ENCODE data around the gene CAMK2N2.

Gene CAMK2N2

DNA sequence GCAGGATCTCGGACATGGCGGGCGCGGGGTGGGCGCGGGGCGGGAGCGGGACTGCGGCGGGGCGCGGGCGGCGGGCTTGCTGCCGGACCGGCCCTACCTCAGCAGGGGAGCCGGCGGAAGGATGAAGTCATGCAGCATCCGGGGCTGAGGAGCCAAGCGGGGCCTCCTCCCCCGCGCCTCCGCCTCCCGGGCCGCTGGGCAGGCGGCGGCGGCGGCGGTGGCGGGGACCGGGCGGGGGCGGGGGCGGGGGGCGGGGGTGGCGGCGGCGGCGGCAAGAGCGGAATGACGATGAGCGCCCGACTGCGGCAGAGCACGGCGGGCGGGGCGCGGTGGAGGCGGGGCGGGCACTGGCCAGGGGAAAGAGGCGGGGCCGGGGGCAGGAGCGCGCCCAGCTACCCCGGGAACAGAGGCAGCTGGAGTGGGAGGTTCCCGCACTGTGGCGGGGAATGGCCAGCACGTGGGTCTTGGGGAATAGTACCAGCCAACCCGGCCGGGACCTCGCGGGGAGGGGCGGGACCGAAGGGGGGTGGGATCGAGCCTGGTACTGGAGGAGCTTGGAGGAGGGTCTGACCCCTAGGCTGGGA, at the start of gene CAMK2N2:
TSS of gene CAMK2N2 (minus strand) at position 284 of the 584 bp plus-strand sequence. CDS start at position 16, 268 bp downstream.
- DNase-seq: peak; percentile 78

DNA sequence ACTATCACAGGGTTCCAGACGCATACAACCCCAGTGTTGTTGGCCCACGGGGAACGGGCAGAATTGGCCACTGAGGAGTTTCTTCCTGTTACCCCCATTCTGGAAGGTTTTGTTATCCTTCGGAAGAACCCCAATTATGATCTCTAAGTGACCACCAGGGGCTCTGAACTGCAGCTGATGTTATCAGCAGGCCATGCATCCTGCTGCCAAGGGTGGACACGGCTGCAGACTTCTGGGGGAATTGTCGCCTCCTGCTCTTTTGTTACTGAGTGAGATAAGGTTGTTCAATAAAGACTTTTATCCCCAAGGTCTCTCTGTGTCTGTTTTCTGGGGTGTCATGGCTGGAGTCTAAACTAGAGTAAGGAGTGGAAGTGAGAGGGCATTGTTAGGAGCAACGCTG, 47.4 kb upstream of the CAMK2N2 start:
- DNase-seq: no peak

DNA sequence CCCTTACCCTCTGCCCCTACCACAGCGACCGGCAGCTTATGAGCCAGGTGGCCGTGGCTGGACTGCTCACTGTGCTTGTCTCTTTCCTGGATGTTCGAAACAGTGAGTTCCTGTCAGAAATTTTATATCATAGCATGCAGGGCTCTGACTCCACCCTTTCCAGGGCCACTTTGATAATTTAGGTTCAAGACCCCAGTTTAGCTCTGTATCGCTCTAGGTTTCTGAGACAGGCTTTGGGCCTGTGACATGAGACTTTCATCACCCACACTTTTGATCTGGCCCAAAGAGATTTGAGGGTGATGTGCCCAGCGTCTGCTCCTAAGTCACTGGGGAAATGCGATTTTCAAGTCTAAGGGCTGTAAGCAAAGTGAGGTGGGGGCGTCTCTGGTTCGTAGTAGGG, 46.6 kb upstream of the CAMK2N2 start:
- DNase-seq: no peak

DNA sequence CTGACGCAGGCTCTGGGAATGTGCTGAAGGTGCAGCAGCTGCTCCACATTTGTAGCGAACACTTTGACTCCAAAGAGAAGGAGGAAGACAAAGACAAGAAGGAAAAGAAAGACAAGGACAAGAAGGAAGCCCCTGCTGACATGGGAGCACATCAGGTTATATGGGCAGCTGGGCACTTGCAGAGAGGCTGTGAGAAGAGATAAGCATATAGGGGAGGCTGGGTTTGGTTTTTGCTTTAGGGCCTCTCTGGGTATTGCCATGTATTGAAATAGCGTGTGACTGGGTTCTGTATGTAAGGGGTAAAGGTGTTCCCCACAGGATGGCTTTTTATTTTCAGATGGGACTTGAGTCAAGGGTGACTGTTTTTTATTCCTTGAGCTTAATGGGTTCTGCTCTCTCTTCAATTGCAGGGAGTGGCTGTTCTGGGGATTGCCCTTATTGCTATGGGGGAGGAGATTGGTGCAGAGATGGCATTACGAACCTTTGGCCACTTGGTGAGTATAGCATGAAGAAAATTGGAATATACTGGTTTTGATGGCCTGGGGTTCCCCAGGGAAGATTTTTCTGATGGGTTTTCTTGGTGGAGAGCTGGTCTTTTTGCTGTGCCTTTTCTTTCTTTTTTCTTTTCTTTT, 45.1 kb upstream of the CAMK2N2 start:
- no peak for DNase-seq

DNA sequence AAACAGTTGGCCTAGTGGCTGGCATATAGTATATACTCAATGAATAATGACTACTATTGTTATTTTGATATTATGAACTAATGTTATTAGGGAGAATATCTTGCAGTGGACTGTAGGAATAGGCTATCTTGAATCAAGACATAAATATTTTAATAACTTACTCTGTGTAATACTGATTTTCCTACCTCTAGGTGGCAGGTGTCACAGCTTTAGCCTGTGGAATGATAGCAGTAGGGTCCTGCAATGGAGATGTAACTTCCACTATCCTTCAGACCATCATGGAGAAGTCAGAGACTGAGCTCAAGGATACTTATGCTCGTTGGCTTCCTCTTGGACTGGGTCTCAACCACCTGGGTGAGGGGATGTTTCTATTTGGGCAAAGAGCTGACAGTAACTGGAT, 44.2 kb upstream of the CAMK2N2 start:
- no peak for DNase-seq

DNA sequence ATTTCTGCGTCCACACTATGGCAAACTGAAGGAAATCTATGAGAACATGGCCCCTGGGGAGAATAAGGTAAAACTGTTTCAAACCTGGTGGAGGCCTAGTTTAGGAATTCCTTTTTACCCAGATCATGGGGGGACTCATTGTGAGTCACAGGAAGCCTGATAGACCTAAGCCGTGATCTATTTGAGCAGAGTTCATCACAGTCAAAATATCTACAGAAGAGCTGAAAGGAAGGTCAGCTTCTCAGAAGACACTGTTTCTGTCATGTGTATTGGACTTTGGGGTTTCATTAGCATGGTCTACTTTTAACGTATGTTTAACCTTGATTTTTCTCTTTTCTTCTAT, 39.0 kb upstream of the CAMK2N2 start:
- DNase-seq: no peak

DNA sequence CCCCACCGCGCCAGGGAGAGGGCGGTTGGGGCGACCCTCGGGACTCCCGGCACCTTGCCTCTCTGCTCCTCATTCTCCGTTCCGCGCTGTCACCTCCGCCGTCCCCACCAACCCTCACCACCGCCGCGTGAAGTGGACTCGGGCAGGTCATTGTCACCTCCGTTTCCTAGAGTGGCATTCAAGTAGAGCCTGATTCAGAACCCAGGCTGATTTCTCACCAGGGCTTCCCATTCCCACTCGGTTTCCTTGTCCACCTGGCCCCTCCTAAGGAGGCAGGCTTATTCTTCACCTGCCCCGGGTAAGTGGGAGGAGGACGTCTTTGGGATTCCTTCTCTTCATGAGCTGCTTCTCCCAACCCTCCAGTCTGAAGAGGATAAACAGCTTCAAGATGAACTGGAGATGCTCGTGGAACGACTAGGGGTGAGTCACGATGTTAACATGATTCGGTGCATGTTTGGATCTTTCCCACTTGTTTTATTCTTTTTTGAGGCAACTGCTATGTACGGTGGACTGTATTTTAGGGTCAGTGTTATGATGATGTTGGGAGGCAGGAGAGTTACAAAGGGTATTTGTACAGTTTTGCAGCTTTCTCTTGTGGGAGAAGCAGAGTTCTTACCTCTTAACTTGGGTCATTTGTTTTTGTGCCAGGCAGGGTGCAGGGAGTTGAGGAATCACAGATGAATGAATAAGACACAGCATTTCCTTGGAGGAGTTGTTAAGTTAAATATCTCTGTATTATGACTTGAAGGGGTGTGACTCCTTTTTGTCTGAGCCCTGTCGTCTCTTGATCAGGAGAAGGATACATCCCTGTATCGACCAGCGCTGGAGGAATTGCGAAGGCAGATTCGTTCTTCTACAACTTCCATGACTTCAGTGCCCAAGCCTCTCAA, 38.4 kb upstream of the CAMK2N2 start:
- no peak for DNase-seq

DNA sequence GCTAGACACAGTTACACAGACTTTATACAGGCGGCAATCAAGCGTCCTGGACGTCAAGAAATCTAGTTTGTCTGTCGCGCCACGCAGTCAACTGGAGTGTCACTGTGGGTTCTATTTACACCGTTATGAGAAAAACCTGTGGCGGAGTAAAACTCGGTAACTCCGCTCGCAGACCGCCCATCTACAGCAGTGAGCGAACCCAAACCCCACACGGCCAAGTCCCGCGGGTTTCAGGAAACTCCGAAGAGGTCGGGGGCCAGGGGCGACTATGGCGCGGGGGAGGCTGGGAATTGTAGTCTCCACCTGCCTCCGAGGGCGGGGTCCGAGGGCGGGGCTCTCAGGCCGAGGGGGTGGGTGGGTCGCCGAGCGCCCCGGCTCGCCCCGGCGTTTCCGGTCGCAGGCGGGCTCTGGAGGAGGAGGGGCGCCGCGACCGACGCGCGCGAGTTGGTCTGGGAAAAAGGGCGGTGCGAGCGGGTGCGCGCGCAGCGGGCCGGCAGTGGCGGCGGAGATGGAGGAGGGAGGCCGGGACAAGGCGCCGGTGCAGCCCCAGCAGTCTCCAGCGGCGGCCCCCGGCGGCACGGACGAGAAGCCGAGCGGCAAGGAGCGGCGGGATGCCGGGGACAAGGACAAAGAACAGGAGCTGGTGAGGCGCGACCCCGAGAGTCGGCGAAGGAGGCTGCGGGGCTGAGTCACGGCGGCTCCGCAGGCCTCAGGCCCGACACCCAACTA, 37.6 kb upstream of the CAMK2N2 start, which contains the start of gene PSMD2:
TSS of gene PSMD2 (plus strand) at position 483 of the 729 bp plus-strand sequence. CDS start at position 509, 26 bp downstream.
- peak; percentile 99 for DNase-seq

DNA sequence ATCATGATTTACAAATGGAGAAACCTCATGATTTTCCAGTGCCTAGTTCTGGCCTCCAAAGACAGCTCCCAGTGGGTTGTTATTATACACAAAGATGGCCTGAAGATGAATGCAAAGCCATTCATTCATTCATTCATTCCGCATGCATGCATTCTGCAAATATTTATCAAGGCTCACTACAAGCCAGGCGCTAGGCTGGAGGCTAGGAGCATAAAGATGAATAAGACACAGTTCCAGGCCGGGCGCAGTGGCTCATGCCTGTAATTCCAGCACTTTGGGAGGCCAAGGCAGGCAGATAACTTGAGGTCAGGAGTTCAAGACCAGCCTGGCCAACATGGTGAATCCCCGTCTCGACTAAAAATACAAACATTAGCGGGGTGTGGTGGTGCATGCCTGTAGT, 35.3 kb upstream of the CAMK2N2 start:
- DNase-seq: no peak

DNA sequence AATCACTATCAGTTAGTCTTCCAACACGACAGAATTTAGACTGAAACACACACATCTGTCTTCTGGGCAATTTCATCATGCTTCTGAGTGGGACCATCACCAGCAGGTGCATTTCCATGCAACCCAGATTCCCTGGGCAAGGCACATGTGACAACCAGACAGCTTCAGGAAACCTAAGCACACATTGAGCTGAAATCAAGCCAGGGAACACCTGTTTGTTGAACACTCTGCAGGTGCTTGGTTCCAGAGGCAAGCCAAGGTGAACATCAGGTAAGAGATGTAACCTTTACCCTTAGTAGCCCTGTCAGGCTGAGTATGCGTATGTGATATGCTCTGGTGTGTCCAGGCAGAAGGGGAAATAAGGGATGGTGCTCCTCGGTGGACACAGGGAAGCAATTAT, 34.4 kb upstream of the CAMK2N2 start:
- DNase-seq: no peak

DNA sequence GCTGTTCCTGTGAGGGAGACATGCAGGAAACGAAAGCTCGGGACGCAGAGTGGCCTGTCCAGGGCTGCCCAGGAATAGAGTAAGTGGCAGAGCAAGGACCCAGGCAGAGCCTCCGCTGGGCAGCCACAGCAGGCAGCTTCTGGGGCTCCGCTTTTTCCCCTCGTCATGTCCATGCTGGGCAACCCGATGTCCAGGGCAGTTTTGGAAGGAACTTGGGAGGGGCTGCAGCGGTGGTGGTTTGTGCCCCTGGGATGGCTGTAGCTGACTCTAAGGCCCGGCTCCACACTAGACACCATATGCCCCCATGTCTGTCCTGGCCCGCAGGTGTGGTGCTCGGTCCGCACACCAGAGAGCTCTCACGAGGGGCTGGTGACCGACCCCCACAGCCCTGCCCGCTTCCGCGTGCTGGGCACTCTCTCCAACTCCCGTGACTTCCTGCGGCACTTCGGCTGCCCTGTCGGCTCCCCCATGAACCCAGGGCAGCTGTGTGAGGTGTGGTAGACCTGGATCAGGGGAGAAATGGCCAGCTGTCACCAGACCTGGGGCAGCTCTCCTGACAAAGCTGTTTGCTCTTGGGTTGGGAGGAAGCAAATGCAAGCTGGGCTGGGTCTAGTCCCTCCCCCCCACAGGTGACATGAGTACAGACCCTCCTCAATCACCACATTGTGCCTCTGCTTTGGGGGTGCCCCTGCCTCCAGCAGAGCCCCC, 30.5 kb upstream of the CAMK2N2 start:
- no peak for DNase-seq

DNA sequence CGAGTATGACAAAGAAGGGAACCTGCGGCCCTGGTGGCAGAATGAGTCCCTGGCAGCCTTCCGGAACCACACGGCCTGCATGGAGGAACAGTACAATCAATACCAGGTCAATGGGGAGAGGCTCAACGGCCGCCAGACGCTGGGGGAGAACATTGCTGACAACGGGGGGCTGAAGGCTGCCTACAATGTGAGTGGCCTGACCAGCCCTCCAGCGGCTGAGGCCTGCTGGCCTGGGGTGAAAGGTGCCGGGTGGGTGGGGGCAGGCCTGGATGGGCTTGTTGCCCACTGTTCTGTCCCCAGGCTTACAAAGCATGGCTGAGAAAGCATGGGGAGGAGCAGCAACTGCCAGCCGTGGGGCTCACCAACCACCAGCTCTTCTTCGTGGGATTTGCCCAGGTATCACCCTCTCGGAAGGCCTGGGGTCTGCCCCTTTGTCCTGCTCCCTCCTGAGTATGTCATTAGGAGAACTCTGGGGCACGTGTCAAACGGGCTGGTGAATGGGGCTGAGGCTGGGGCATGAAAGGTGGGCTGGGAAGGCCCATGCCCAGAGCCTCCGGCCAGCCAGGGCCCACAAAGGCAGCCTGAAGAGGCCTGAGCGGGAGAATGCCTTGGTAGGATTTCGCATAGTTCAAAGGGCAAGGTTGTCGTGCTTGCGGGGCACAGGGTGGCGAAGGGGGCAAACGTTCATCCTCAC, 29.8 kb upstream of the CAMK2N2 start:
- no peak for DNase-seq

DNA sequence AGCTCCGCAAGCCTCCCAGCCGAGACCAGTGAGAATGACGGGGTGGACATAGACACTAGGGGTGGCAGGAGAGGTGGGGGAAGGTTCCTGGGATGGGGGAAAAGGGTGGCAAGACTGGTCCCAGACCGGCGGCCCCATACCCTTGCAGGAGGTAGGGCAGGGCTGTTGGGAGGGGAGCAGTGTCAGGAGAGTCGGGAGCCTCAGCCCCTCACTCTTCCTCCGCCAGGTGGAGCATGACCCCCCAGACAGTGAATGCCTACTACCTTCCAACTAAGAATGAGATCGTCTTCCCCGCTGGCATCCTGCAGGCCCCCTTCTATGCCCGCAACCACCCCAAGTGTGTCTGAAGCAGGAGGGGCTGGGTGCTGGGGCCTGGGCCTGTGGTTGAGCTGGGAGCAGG, 29.0 kb upstream of the CAMK2N2 start:
- no peak for DNase-seq

DNA sequence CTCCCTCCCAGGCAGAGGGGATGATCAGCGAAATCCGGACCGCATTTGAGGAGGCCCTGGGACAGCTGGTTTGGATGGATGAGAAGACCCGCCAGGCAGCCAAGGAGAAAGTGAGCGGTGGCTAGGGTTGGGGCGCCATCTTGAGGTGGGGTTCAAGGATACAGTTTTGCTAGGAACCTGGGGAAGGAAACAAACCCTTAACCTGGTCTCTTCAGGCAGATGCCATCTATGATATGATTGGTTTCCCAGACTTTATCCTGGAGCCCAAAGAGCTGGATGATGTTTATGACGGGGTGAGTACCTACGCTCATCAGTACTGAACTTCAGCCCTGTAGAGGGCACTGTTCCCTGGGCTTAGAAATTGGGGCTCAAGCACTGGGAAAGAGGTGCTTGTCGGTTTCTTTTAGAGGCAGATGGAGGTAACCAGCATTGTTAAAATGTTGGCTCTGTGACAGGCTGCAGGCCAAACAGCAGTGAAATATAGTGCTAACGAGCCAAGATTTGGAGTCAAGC, 28.1 kb upstream of the CAMK2N2 start:
- DNase-seq: peak; percentile 79

DNA sequence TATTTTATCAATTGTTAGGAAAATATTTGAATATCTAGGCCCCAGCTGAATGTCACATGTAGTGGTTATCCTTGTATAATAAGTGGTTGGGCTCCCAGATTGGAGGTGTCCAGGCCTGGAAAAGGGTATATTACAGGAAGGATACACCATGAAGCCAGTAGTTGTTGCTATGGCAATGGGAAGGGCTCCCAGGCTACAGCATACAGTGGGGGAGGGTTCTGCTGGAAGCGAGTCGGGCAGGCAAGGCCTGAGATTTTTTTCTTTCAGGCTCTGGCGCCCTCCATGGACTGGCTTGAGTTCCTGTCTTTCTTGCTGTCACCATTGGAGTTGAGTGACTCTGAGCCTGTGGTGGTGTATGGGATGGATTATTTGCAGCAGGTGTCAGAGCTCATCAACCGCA, 23.3 kb upstream of the CAMK2N2 start:
- peak; percentile 48 for DNase-seq

DNA sequence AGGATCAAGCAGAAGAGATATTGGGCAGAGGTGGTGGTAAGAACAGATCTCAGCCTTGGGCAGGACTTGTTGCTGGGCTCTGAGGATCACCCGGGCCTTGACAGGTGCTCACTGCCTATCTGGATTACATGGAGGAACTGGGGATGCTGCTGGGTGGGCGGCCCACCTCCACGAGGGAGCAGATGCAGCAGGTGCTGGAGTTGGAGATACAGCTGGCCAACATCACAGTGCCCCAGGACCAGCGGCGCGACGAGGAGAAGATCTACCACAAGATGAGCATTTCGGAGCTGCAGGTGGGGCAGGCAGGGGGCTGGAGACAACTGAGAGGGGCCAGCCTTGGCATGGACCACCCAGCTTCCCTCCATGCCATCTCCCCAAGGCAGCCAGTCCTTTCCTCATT, 22.3 kb upstream of the CAMK2N2 start:
- no peak for DNase-seq

DNA sequence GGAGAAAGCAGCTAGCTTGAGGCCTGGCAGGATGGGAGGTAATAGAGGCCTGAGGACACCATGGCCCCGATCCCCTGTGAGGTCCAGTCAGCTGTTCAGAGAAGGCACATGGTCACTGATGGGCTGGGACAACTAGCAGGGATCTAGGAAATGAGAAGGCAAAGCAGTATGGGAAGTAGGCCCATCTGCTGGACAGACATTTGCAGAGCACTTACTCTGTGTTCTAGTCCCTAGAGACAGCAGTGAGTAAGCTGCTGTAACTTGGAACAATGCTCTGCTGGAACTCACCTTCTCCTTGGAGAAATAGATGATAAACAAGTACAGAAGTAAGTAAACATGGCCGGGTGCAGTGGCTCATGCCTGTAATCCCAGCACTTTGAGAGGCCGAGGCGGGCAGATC, 21.6 kb upstream of the CAMK2N2 start:
- DNase-seq: no peak

DNA sequence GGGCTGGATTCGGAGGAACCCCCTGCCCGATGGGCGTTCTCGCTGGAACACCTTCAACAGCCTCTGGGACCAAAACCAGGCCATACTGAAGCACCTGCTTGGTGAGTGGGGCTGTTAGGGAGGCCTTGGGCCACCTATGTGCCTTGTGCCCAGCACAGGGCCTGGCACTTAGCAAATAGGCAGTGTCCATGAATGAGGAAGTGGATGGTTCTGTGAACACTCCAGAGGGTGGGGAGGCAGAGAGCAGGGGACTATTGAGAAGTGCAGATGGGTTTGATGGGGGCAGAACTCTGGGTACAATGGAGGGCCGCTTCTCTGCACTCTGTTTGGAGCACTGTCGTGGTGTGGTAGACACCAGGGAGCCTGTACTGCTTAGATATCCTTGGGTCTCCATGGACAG, 16.0 kb upstream of the CAMK2N2 start:
- DNase-seq: no peak

DNA sequence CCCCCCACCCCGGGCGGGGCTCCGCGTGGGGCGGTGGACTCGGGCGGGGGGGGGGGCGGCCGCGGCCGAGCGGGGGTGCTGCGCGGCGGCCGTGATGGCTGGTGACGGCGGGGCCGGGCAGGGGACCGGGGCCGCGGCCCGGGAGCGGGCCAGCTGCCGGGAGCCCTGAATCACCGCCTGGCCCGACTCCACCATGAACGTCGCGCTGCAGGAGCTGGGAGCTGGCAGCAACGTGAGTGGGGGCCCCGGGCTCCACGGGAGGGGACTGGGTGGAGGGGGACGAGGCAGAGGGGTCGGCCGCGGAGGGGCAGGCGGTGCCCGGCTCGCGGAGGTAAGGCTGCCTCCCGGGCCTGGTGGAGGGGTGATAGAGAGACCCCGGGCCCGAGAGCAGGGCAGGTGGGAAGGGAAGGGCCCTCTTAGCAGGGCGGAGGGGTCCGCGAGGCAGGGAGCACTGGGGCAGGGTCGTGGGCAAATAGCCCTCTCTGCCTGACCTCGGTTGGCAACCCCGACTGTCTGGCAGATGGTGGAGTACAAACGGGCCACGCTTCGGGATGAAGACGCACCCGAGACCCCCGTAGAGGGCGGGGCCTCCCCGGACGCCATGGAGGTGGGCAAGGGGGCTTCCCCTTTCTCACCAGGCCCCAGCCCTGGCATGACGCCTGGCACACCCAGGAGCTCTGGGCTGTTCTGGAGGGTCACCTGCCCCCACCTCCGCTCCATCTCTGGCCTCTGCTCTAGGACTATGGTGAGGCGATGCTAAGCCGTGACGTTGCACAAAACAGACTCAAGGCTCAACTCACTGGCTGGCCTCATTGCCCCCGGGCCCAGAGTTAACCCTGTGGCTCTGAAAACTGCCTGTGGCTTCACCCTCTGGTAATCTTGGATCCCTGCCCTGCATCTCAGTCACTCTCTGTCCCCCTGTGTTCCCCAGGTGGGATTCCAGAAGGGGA, 14.9 kb upstream of the CAMK2N2 start, which contains the start of gene ECE2:
TSS of gene ECE2 (plus strand) at position 62 of the 950 bp plus-strand sequence. CDS start at position 194, 132 bp downstream.
- no peak for DNase-seq

DNA sequence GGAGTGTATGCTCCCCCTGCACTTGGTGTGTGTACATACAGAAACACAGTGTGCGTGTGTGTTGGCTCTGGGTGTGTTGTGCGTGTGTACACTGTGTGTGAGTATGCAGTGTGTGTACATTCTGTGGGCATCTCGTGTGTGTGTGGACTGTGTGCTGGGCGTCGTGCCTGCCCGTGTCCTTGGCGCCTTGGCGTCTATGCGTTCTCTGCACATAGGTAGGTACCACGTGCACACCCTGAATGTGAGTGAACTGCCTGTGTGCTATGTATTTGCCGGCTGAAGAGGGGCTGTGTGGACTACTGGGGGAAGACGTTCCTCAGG, 14.0 kb upstream of the CAMK2N2 start:
- DNase-seq: no peak

DNA sequence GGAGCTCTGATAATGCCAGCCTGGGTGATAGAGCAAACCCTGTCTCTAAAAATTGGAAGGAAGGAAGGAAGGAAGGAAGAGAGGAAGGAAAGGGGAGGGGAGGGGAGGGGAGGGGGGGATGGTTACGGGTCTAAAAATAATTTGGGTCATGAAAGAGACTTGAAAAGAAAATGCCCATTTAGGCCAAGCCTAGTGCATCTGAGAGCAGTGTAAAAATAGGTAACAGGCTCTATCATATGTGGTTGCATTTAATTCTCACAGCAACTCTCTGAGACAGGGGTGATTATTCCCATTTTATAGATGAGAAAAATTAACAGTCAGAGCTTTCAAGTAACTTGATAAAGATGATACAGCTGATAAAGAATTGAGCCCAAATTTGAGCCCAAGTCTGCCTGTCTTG, 10.9 kb upstream of the CAMK2N2 start:
- no peak for DNase-seq
